PC-3 (cell line): Measurements from ENCODE around the gene SPRR3. TPM values are rescaled to one million over a fixed set of nuclear protein-coding genes. Genes with fewer than 3 reads are reported as not detected.

Experiments used
- ATAC-seq: fragments of 200-7000 bp; cut with Tn5 transposase; 2 replicates; pipeline ENCODE4 v1.9.1; 2020; ENCODE audit warnings: mild to moderate bottlenecking, moderate library complexity
- BruUV-seq: library from RNA; stranded (reverse); fragments of 400-500 nt; replicated peaks from 2 replicates; lab custom pipeline; 2021; lab: Mats Ljungman, UMichigan
- CTCF ChIA-PET: fragments of 300-600 bp; sonication (Branson Sonifier 250); formaldehyde crosslinking; loops from one replicate; lab custom pipeline; 2022; ENCODE audit warnings: antibody characterized with exemption; lab: Charles Lee
- POLR2A ChIA-PET: fragments of 300-600 bp; sonication (Branson Sonifier 250); formaldehyde crosslinking; loops from one replicate; lab custom pipeline; 2022; ENCODE audit warnings: antibody characterized with exemption; ENCODE audit not compliant: unreplicated experiment; lab: Charles Lee
- DNase-seq: peaks from one replicate; pipeline ENCODE4 v3.0.0-alpha.2; 2015
- H2AFZ ChIP-seq: fragments of 300-600 bp; sonication (generic); 2 replicates; pipeline ENCODE4 v1.6.0; 2016; ENCODE audit warnings: antibody characterized with exemption, low read length
- H3F3A ChIP-seq: fragments of 300-600 bp; sonication (generic); one replicate; pipeline ENCODE4 v1.6.0; 2017; ENCODE audit warnings: antibody characterized with exemption, low read length, control low read depth, mild to moderate bottlenecking; ENCODE audit not compliant: unreplicated experiment
- H3K27ac ChIP-seq: fragments of 300-600 bp; sonication (generic); 2 replicates; pipeline ENCODE4 v1.5.1; 2016; ENCODE audit warnings: mild to moderate bottlenecking, low read length
- H3K27me3 ChIP-seq: fragments of 300-600 bp; sonication (generic); 2 replicates; pipeline ENCODE4 v1.6.1; 2016; ENCODE audit warnings: low read length, mixed read lengths
- H3K36me3 ChIP-seq: fragments of 300-600 bp; sonication (generic); 2 replicates; pipeline ENCODE4 v1.6.1; 2016; ENCODE audit warnings: low read depth, mixed run types, low read length, mixed read lengths
- H3K4me1 ChIP-seq: fragments of 300-600 bp; sonication (generic); 2 replicates; pipeline ENCODE4 v1.5.1; 2016; ENCODE audit warnings: low read length; ENCODE audit not compliant: insufficient read depth
- H3K4me2 ChIP-seq: fragments of 300-600 bp; sonication (generic); 2 replicates; pipeline ENCODE4 v1.6.0; 2016; ENCODE audit warnings: low read length
- H3K4me3 ChIP-seq: fragments of 300-600 bp; sonication (generic); 2 replicates; pipeline ENCODE4 v1.5.1; 2016; ENCODE audit warnings: mild to moderate bottlenecking, low read length, mixed read lengths
- H3K79me2 ChIP-seq: fragments of 300-600 bp; sonication (generic); 2 replicates; pipeline ENCODE4 v1.6.1; 2017; ENCODE audit warnings: low read length, mixed read lengths
- H3K9ac ChIP-seq: fragments of 300-600 bp; sonication (generic); 2 replicates; pipeline ENCODE4 v1.6.0; 2016; ENCODE audit warnings: mild to moderate bottlenecking, low read length
- H3K9me2 ChIP-seq: fragments of 300-600 bp; sonication (generic); replicated peaks from 2 replicates; pipeline ENCODE4 v1.6.1; 2016; ENCODE audit warnings: mixed run types, low read length, mixed read lengths
- H3K9me3 ChIP-seq: fragments of 300-600 bp; sonication (generic); 2 replicates; pipeline ENCODE4 v1.6.1; 2016; ENCODE audit warnings: low read length, mixed read lengths
- H4K20me1 ChIP-seq: fragments of 300-600 bp; sonication (generic); 2 replicates; pipeline ENCODE4 v1.6.1; 2016; ENCODE audit warnings: low read length, mixed read lengths
- EZH2 ChIP-seq: fragments of 300-600 bp; sonication (generic); IDR thresholded peaks from one replicate; pipeline ENCODE4 v1.6.1; 2017; ENCODE audit warnings: antibody characterized with exemption, mild to moderate bottlenecking, low read length; ENCODE audit not compliant: unreplicated experiment
- EZH2phosphoT487 ChIP-seq: fragments of 300-600 bp; sonication (generic); IDR thresholded peaks from 2 replicates; pipeline ENCODE4 v1.6.1; 2018; ENCODE audit warnings: mild to moderate bottlenecking, antibody characterized with exemption, low read length, borderline replicate concordance
- intact Hi-C: fragments of 100-400 bp; cut with micrococcal nuclease; formaldehyde crosslinking; loops from 2 replicates; pipeline ENCODE4 v1.9.0; 2023
- total RNA-seq: library from RNA; depleted of rRNA; stranded (reverse); fragments of >200 nt; gene quantifications from 2 replicates; pipeline ENCODE4 v1.2.3, GENCODE V29; 2014
- TF ChIP-seq, protein P1 (sequence below): fragments of 300-600 bp; sonication (generic); conservative IDR thresholded peaks from 2 replicates; pipeline ENCODE4 v1.5.1; 2017; ENCODE audit warnings: antibody characterized with exemption, low read depth, mild to moderate bottlenecking, low read length

The SPRR3 gene
- total RNA-seq, 1 experiment from 2014 or later, result 0.51 TPM

DNA sequence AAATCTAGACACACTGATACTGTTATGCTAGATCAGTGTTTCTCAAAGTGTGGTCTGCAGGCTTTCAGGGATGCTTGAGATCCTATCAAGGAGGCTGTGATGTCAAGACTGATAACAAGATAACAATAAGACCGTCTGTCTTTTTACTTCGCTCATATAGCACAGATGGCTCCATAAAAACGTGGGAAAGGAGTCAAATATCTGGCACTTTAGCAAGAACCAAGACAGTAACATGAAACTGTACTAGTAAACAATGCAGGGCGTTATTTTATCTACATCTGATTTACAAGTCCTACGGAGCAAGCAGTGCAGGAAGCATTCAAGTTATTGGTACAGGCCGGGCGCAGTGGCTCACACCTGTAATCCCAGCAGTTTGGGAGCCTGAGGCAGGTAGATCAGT, 3.6 kb upstream of the SPRR3 start:
- ATAC-seq (no peak), DNase-seq (no peak)
- no peak overlapping the region for H3K4me2 ChIP-seq
- no TSS peak for BruUV-seq
- H3K9me2 ChIP-seq, result no peaks in the 10 kb centered on the region
- H2AFZ ChIP-seq, result no peak overlapping the region
- ChIA-PET POLR2A (no interaction called here), CTCF (no interaction called here)
- no peaks in the 10 kb centered on the region for H3F3A ChIP-seq
- H3K79me2 ChIP-seq, result no peaks in the 10 kb centered on the region
- intact Hi-C loops, result no loop called here
- H3K36me3 ChIP-seq, result no peaks in the 10 kb centered on the region
- peaks cover 42% of the 10 kb centered on the region for H3K27me3 ChIP-seq
- no peak overlapping the region for H3K9ac ChIP-seq
- no peak for TF ChIP-seq EZH2phosphoT487
- TF ChIP-seq EZH2, result no peak
- TF ChIP-seq, protein P1, sequence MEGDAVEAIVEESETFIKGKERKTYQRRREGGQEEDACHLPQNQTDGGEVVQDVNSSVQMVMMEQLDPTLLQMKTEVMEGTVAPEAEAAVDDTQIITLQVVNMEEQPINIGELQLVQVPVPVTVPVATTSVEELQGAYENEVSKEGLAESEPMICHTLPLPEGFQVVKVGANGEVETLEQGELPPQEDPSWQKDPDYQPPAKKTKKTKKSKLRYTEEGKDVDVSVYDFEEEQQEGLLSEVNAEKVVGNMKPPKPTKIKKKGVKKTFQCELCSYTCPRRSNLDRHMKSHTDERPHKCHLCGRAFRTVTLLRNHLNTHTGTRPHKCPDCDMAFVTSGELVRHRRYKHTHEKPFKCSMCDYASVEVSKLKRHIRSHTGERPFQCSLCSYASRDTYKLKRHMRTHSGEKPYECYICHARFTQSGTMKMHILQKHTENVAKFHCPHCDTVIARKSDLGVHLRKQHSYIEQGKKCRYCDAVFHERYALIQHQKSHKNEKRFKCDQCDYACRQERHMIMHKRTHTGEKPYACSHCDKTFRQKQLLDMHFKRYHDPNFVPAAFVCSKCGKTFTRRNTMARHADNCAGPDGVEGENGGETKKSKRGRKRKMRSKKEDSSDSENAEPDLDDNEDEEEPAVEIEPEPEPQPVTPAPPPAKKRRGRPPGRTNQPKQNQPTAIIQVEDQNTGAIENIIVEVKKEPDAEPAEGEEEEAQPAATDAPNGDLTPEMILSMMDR, result no peak
- H3K27ac ChIP-seq, result no peak overlapping the region
- H4K20me1 ChIP-seq, result no peaks in the 10 kb centered on the region
- H3K4me3 ChIP-seq, result no peak overlapping the region
- H3K4me1 ChIP-seq, result no peaks in the 10 kb centered on the region
- H3K9me3 ChIP-seq, result no peaks in the 10 kb centered on the region

DNA sequence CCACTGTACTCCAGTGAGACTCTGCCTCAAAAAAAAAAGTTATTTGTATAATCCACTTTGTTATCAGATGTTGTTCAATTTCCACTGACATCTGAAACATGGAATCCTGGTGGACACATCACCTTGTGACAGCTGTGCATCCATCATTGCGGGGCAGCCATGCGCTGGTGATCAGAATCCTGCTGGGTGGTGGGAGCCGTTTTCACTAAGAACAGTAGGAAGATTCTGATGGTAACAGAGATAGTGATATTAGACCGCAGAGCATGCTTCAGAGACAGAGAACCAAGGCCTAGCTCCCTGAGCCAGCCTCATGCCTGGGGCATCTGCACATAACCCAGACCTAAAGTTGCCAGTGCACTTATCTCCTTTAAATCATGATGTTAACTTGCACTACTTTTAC, 3.1 kb upstream of the SPRR3 start:
- TF ChIP-seq, protein P1, result no peak
- TF ChIP-seq EZH2, result no peak
- TF ChIP-seq EZH2phosphoT487, result no peak
- ChIA-PET POLR2A (no interaction called here), CTCF (no interaction called here)
- H3K4me2 ChIP-seq, result no peak overlapping the region
- no peak for DNase-seq
- no peak overlapping the region for H2AFZ ChIP-seq
- no peak for ATAC-seq
- no peaks in the 10 kb centered on the region for H3K79me2 ChIP-seq
- H3K4me3 ChIP-seq, result no peak overlapping the region
- H3K9me2 ChIP-seq, result no peaks in the 10 kb centered on the region
- H3K4me1 ChIP-seq, result no peaks in the 10 kb centered on the region
- no peaks in the 10 kb centered on the region for H3K9me3 ChIP-seq
- H3K9ac ChIP-seq, result no peak overlapping the region
- BruUV-seq, result no TSS peak
- no peaks in the 10 kb centered on the region for H3F3A ChIP-seq
- intact Hi-C loops, result no loop called here
- H3K36me3 ChIP-seq, result no peaks in the 10 kb centered on the region
- H3K27me3 ChIP-seq, result peaks cover 36% of the 10 kb centered on the region
- no peak overlapping the region for H3K27ac ChIP-seq
- H4K20me1 ChIP-seq, result no peaks in the 10 kb centered on the region

DNA sequence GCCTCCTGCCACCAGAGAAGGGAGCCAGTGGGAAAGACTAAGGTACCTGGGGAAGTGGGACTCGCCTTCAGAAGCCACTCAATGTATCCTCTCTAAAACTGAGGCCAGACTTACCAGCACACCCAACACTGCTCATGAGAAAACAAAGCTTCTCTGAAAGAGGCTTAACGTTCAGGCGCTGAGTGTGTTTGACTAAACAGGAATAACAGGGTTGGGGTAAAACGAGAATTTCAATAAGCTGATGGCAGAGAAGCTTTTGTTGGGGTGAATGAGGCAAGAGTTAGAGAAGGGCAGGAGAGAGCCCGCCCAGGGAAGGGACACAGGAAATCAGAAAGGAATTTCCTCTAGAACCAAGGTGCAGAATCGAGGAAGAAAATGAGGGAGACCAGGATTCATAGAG, 1.7 kb upstream of the SPRR3 start:
- Histone ChIP-seq H3K4me3 (no peak overlapping the region), H2AFZ (no peak overlapping the region), H4K20me1 (no peaks in the 10 kb centered on the region), H3K9me2 (no peaks in the 10 kb centered on the region), H3K36me3 (no peaks in the 10 kb centered on the region), H3K9ac (no peak overlapping the region), H3F3A (no peaks in the 10 kb centered on the region), H3K79me2 (no peaks in the 10 kb centered on the region), H3K27ac (no peak overlapping the region), H3K4me2 (no peak overlapping the region), H3K9me3 (no peaks in the 10 kb centered on the region), H3K27me3 (peaks cover 30% of the 10 kb centered on the region), H3K4me1 (no peaks in the 10 kb centered on the region)
- ATAC-seq (no peak), DNase-seq (no peak)
- CTCF ChIA-PET, result no interaction called here
- intact Hi-C loops, result no loop called here
- POLR2A ChIA-PET, result no interaction called here
- TF ChIP-seq EZH2, result no peak
- TF ChIP-seq, protein P1, result no peak
- TF ChIP-seq EZH2phosphoT487, result no peak
- no TSS peak for BruUV-seq
